Hindlimb muscle (tissue), 1 donor: ENCODE results near the gene SNAPC5. TPM values are rescaled to one million over a fixed set of nuclear protein-coding genes. Genes with fewer than 3 reads are reported as not detected.
A peak's percentile ranks its signal among the peaks of the same experiment; 100 is the strongest.
"Not testable (repeated sequence)": the region's sequence is repeated elsewhere in the genome, so short reads cannot be mapped to it uniquely, and the experiment has no call there.

Source experiments
- DNase-seq: peaks from one replicate; pipeline ENCODE4 v3.0.0-alpha.2; 2013
- polyA plus RNA-seq: library from polyadenylated mRNA; unstranded; fragments of 120-200 nt; gene quantifications from one replicate; pipeline ENCODE4 v1.2.1, GENCODE V29; 2013; ENCODE audit not compliant: insufficient read length

The SNAPC5 gene, protein sequence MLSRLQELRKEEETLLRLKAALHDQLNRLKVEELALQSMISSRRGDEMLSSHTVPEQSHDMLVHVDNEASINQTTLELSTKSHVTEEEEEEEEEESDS
- 34.0 TPM for polyA plus RNA-seq

DNA sequence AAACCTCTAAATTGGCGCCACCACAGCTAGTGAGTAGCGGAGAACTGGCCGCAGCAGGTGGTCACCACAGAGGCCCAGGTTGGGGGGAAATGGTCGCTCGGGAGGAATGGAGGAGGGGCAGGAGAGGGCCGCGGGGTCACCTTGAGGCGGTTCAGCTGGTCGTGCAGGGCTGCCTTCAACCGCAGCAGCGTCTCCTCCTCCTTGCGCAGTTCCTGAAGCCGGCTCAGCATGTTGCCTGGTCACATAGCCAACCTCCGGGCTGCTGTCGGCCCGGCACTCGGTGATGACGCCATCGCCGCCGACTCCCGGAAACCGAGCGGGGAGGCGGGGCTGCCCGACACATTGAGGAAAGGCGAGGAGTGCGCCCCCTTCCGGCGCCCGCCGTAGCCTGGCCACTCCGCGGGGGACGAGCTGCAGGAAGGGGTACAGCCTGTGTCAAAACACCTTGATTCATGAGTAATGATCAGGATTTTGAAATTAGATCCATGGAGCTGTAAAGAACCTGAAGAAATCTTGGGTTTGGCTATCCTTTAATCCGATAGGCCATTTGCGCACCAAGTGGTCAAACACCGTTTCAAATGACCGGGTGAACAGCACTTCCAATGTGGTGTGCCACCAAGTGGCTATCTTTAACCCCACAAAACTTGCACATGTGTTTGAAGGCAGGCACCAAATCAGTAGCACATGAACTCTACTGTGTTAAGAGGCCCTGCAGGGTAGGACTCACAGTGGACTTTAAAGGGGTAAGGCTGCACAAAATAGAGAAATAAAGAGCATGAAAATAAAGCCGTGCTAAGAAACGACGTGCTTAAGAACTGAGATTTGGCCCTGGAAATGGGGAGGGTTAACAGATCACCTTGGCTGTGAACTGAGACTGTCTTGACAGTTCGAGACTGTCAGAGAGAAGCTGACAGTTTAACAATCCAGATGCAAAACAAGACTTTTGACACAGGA lies at the start of gene SNAPC5:
TSS of gene SNAPC5 (minus strand) at position 261 of the 954 bp plus-strand sequence. CDS start at position 230, 31 bp downstream.
- DNase-seq: peak; percentile 96

DNA sequence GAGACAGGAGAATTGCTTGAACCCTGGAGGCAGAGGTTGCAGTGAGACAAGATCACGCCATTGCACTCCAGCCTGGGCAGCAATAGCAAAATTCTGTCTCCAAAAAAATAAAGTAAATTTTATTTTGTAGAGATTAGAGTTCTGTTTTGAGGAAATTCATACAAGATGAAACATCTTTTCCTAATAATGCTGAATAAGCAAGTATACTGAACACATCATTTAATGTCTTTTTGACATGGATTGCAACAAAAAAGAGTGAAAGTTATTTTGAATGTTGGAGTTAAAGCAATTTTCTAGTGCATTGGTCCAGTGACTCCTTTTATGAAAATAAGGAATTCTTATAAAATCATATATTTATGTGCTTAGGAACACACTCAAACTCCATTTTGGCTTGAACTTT lies 47.7 kb upstream of the SNAPC5 start:
- DNase-seq: no peak

DNA sequence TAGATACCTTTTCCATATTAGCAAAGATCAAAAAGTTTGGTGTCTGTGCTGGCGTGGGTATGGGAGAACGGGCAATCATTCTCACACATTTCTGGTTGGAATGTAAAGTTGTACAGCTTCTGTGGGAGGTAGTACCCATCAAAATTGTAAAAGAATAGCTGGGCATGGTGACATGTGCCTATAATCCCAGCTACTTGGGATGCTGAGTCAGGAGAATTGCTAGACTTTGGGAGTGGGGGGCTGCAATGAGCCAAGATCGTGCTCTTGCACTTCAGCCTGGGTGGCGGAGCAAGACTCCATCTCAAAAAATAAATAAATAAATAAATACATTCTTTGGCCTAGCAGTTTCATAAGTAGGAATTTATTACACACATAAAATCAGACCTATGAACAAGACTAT lies 45.3 kb upstream of the SNAPC5 start:
- DNase-seq: no peak

DNA sequence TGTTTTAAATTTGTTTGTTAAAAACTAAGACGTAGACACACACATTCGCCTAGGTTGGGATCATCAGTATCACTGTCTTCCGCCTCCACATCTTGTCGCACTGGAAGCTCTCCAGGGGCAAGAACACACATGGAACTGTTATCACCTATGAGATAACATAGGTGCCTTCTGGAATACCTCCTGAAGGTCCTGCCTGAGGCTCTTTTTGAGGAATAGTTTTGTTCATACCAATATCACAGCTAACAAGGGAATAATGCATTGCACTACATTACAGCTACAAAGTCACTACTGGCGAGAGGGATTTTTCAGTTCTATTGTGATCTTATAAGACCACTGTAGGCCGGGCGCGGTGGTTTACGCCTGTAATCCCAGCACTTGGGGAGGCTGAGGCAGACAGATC lies 37.5 kb upstream of the SNAPC5 start:
- no peak for DNase-seq

DNA sequence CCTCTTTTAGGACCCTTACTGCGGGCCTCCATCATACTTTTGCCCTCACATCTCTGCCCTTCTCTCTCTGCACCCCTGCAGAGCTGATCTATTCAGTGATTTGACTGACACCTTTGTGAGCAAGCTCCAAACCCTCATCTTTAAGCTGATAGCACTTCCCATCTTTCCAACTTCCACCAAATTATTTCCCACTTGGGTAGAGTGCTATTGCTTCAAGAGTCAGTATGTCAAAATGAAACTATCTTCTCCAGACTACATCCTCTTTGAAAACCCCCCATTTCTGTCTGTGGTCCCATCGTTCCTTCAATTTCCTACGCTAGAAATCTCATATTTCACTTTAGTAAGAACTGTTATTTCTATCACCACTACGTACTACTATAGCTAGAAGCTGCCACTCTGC lies 27.3 kb upstream of the SNAPC5 start:
- no peak for DNase-seq

DNA sequence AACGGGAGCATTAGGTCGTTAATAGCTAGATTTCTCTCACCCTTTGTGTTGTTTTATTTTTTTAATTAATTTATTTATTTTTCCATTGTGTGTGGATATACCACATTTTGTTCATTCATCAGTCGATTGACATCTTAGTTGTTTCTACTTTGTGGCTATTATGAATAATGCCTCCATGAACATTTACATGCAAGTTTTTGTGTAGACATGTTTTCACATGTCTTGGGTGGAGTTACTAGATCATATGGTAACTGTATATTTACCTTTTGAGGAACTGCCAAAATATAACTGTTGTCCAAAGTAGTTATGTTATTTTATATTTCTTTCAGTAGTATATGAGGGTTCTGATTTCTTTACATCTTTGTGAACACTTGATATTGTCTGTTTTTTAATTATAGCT lies 26.4 kb upstream of the SNAPC5 start:
- no peak for DNase-seq

DNA sequence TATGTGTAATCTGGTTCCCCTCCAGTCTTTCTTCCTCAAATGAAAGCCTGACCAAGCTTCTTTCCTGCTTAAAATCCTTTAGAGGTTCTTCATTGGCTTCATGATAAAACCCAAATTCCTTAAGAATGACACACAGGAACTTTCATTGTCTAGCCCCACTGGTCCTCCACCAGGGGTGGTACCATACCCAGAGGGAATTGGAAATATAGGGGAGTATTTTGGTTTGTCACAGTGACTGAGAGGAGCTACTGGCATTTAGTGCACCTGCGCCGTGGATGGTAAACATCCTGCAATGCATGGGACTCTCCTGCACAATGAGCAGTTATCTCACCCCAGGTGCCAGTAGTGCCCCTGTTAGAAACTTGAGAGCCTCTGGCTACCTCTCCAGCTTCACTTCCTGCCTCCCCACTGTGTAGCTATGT lies 18.4 kb upstream of the SNAPC5 start:
- no peak for DNase-seq

DNA sequence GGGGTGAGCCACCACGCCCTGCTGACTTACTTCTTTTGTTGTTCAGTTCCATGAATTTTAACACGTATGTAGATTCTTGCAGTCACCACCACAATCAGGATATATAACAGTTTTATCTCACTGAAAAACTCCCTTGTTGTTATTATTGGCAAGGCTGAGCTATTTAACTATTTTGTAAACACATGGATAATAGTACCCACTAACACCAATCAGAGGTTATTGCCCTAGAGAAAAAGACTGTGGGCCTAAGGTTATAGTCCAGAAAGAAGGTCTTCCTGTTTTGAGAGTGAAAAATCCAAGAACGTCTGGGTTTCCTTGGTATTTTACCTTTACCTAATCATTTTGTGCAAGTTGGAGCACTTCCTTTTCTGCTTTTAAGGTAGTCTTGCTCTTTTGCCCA lies 17.0 kb upstream of the SNAPC5 start:
- no peak for DNase-seq

DNA sequence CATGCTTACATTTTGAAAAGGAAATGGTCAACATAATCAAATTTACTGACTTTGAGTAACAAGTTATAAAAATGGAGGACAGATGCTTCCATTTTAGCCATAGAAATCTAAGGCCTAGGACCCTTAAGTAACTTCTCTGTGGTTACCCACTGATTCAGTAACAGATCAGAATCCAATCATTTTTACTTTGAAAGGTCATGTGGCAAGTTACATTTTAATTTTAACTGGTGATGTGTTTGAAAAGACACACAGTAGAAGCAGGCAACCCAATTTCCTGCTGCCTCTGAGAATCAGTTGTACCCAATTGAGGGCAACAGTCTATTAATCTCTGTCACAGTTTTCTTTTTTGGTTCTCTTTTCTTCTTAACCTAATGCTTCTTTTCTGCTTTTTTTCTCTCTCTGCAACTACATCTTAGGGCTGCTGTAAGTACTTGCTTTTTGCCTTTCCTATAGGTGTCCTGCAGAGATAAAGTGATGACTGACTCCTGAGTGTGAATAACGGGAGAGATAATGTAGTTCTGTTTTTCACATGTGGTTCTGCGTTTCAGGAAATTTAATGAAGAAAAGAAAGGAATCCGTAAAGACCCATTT lies 10.8 kb upstream of the SNAPC5 start:
- no peak for DNase-seq

DNA sequence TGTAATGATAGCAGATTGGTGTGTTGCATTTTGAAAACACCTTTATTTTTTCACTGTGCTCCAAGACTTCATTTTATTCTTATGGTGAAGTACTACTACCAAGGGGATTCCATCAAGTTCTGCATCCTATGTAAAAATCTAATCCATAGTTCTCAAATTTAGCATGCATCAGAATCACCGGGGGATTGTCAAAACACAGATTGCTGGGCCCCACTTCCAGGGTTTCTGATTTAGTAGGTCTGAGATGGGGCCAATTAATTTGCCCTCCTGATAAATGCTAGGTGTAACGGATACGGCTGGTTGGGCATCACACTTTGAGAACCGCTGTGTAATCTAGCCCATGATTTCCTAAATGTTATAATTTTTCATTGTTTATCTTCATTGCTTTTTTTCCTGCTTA lies 8.3 kb upstream of the SNAPC5 start:
- DNase-seq: no peak

DNA sequence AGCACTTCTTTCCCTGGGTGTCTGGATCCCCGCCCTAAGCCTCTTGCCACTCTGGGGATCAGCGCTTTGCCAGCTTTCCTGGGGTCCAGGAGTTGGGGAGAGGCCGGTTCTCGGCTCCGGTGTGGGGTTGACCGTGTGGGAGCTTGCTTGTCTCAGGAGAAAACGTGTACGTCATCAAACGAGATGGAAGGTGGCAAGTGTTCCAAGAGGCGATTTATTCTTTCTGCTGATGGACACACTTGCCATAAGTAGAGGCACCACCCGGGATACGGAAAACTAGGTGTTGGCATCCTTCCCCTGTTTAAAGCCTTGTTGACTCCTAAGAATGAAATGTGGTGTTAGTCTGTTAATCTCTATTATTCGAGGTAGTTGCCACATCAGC lies 7.9 kb upstream of the SNAPC5 start:
- DNase-seq: no peak

DNA sequence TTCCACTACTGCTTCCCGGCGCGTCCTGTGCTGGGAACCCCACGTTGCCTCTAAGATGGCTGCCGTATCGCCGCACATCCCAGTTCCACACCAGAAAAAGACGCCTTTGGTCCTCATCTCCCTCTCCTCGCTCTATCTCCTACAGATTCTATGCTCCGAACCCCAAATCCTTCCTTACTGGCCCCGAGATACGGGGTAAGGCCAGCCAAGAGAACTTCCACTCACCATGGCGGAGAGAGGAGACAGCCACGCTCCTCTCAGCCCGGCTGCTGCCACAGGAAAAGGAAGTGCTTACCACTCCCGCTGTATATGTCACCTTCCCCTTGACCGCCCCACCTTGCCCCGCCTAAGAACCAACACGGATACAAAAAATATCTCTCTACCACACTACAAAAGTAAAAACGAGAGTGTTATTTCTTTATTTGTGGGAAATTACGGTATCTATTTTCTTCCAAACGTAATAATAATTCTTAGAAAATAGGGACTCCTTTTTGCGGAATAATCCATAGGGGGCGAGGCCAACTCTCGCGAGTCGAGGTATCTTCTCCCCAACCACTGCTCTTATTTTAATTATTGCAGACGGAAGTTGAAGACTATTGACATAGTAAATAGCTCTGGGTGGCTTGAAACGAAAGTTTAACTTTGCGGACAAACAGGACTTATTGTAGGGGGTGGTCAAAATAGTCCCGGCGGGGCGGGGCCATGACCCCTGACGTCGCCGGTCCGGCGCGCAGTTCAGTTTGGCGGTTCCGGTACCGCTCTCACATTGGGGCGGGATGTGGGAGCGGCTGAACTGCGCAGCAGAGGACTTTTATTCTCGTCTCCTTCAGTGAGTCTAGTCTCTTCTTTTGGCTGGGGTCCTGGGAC lies 7.2 kb upstream of the SNAPC5 start, which contains the start of the genes RPL4 and ZWILCH:
TSS of gene RPL4 (minus strand) at position 293 of the 867 bp plus-strand sequence. CDS start at position 228, 65 bp downstream.
TSS of gene ZWILCH (plus strand) at position 764 of the 867 bp plus-strand sequence. CDS start at position 777, 13 bp downstream.
- DNase-seq: peak; percentile 85

DNA sequence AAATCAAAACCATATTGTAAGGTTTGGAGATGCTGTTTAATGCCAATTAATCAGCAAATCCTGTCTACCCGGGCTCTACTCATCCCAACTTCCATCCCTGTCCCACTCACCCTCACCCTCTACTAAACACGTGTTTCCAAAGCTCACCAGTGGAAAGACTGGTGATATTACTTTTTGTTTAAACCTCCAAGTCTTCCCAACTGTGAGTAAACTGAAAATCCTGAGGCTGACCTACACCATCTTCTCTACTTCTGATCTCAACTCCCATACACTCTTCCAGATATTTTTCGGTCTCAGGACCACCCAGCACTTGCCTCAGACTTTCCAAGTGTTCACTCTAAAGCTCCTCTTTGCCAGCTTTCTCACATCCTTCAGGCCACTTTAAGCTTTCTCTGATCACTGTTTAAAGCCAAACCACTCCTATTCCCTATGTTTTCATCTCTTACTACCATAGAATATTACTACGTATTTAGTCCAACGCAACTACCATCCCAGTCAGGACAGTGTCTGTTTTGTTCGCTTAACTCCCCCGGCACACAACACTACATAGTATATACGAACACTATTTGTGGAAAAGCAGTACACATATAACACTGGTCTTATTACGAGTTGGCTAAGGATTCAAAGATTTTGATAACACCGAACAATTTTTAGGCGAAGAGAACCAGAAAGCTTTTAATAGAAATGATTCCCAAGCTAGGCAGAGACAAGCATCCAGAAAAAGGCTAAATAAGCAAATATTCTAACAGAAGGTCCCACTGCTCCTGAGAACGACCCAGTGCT lies 6.4 kb upstream of the SNAPC5 start:
- DNase-seq: no peak

DNA sequence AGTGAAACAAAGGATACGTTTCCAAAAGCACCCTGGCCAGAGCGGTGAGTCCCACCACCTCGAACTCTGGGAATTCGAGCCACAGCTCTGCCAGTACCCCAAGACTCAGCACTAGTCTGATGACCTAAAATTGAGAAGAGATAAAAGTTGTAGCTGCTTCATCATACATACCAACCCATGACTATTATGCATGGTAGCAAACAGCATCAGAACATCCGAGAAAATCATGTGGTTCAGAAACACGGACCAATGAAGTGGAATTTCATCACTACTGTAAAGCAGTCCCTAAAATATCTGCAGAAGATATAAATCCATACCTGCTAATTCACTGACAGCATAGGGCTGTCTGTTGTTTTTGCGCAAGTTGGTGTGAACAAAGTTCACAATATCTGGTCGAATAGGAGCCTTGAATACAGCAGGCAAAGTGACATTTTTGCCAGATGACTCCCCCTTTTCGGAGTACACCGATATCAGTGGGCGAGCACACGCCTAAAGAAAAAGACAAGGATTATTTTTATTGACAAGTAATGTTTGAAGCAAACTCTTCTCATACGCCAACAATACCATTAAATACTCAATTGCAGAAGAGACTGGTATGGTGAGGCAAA lies 5.6 kb upstream of the SNAPC5 start:
- DNase-seq: not testable (repeated sequence)

DNA sequence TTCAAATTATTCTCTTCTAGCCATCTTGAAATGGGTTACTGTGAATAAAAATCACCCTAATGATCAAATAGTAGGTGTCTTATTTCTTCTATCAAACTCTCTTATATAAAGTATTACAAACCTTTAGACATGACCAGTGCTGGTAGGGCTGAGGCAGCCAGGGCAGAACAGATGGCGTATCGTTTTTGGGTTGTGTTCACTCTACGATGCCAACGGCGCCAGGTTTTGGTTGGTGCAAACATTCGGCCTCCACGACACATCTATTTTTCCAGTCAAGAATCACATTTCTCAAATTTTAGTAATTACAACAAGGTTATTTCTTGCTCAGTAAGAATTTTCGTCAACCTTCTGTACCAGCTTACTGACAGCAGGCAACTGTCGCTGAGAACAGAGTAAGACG lies 4.9 kb upstream of the SNAPC5 start:
- no peak for DNase-seq

DNA sequence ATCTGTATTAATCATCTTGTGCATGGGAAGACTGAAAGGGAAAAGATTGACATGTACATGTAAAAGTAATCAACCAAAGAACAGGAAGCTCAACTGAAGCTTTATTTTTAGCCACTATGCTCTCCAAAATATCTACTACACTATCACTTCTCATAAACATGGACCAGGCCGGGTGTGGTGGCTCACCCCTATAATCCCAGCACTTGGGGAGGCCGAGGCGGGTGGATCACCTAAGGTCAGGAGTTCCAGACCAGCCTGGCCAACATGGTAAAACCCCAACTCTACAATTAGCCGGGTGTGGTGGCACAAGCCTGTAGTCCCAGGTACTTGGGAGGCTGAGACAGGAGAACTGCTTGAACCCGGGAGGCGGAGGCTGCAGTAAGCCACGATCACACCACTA lies 2.8 kb upstream of the SNAPC5 start:
- not testable (repeated sequence) for DNase-seq

DNA sequence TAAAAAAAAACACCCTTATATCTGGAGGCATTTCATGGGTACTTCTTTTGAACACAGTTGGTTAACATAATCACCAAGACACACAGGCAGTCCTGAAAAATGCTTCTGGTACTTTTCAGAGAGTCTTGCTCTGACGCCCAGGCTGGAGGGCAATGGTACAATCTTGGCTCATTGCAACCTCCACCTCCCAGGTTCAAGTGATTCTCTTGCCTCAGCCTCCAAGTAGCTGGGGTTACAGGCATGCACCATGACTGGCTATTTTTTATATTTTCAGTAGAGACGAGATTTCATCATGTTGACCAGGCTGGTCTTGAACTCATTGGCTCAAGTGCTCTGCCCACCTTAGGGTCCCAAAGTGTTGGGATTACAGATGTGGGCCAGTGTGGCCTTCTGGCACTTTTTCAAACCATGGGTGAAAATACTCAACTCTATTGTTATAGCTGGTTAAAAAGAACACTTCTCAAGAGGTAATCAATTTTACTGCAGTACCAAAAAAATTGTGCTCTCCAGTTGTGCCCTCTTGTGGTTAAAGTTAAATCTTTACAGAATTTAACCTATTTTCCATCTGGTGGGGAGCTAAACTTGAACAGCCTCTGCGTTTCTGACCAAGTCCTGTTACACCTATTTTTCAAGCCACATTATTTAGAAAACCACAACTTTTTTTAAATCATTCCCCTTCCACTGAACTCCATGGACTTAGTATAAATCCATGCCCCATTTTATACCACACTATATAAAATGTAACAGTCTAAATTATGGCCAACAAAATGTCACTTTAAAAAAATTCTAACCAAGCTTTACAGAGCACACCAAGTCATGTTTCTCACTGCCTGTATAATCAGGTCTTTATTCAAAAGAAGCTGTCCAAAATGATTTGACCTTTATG lies 1.2 kb upstream of the SNAPC5 start:
- peak; percentile 46 for DNase-seq

DNA sequence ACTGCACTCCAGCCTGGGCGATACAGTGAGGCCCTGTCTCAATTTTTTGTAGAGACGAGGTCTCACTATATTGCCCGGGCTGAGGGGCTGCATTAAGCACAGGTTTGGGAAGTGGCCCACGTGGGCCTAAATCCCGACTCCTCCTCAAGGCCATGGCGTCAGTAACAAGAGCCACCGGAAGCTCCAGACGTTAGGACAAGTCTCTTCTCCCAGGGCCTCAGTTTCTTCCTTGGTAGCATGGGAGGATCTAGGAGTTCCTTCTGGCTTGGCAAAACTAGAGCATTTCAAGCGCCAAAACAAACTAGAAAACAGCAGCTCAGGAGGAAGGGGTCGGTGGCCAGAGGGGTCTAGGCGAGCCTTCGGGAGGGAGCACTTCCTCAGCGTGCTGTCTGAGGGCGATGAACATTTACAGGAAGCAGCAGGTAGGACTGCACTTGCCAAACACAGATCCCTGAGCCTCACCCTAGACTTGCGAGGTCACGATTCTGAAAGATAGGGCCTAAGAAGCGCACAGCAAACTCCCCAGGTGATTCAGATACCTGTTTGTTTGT lies 536 bp downstream of the SNAPC5 start:
- DNase-seq: no peak

DNA sequence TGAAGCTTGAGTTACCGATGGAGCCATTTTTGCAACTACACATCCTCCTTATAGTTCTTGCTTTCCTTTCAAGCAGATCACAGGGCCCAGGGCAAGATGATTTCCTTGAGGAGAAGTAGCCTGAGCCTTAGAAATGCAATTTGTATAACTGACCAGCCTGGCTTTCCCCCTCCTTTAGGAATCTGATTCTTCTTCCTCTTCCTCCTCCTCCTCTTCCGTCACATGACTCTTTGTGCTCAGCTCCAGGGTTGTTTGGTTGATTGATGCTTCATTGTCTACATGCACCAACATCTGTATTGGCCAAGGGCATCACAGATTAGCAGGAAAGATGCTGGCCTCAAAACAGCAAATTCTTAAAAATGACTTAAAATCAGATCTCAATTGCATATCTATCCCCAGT lies 3.3 kb downstream of the SNAPC5 start:
- no peak for DNase-seq

DNA sequence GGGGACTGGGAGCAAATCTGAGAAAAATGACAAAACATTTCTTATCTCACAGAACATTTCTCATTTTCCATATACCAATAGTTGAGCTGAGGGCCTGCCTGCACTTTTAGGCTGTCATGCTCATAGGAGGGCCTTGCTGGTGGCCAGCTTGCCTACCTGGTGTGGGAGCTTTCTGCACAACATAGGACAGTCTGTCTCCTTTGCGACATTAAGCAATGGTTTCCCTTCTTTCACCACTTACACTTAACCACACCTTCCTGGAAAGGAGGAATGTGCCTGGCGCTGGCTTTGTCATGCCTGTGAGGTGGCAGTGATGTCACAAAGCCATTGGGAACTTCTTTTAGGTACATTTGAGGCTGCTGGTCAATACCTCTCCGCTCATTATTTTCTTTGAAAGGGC lies 5.7 kb downstream of the SNAPC5 start:
- no peak for DNase-seq
